Upper lobe of right lung (tissue), 1 donor: Measurements from ENCODE around the gene CHSY3. TPM values are rescaled to one million over a fixed set of nuclear protein-coding genes. Genes with fewer than 3 reads are reported as not detected.

Experiments
- ATAC-seq: fragments of 200-7000 bp; cut with Tn5 transposase; one replicate; pipeline ENCODE4 v1.9.1; 2020; ENCODE audit warnings: mild to moderate bottlenecking, moderate library complexity
- DNase-seq: peaks from one replicate; pipeline ENCODE4 v3.0.0-alpha.2; 2020
- H3K27ac ChIP-seq: fragments of 200-600 bp; one replicate; pipeline ENCODE4 v1.8.0; 2022
- H3K27me3 ChIP-seq: fragments of 200-600 bp; one replicate; pipeline ENCODE4 v1.8.0; 2022; ENCODE audit warnings: mild to moderate bottlenecking
- H3K36me3 ChIP-seq: fragments of 200-600 bp; one replicate; pipeline ENCODE4 v1.8.0; 2022
- H3K4me1 ChIP-seq: fragments of 200-600 bp; one replicate; pipeline ENCODE4 v1.8.0; 2022
- H3K4me3 ChIP-seq: fragments of 200-600 bp; one replicate; pipeline ENCODE4 v1.8.0; 2022; ENCODE audit warnings: mild to moderate bottlenecking
- H3K9me3 ChIP-seq: fragments of 200-600 bp; one replicate; pipeline ENCODE4 v1.8.0; 2022
- CTCF ChIP-seq: fragments of 200-600 bp; IDR thresholded peaks from one replicate; pipeline ENCODE4 v1.8.0; 2022; ENCODE audit warnings: antibody characterized with exemption
- intact Hi-C: fragments of 100-400 bp; cut with DNase I; formaldehyde crosslinking; loops from one replicate; pipeline ENCODE4 v1.11.0; 2022
- total RNA-seq: library from RNA; stranded (reverse); fragmentation: NEBNext Ultra II Directional; extraction: Animal tissue kit (Norgen Biotek cat#: 25700); gene quantifications from one replicate; pipeline ENCODE4 v1.2.1, GENCODE V29; 2021
- donor health status: DM: no; HTN: yes; CAD: no; lungs with severe emphysema.

The CHSY3 gene
- total RNA-seq, 1 donor from 2014 or later: 5.7 TPM

GRCh38 chr5:130155345-130156011 lies 251.2 kb downstream of the CHSY3 start:
- intact Hi-C loops: no loop called here
- Histone ChIP-seq H3K27me3 (no peaks in the 10 kb centered on the region), H3K27ac (no peak overlapping the region), H3K36me3 (no peaks in the 10 kb centered on the region), H3K4me1 (peaks cover 7% of the 10 kb centered on the region), H3K4me3 (no peak overlapping the region), H3K9me3 (no peaks in the 10 kb centered on the region)
- ATAC-seq (no peak), DNase-seq (no peak)
- no peak for TF ChIP-seq CTCF

GRCh38 chr5:130158036-130158435 lies 253.8 kb downstream of the CHSY3 start:
- no peak for ATAC-seq
- Histone ChIP-seq H3K9me3 (no peaks in the 10 kb centered on the region), H3K27me3 (no peaks in the 10 kb centered on the region), H3K4me3 (no peak overlapping the region), H3K27ac (no peak overlapping the region), H3K4me1 (peaks cover 7% of the 10 kb centered on the region), H3K36me3 (no peaks in the 10 kb centered on the region)
- no peak for TF ChIP-seq CTCF
- no peak for DNase-seq
- intact Hi-C loops: no loop called here

- peaks cover 7% of the 10 kb centered on the region for H3K4me1 ChIP-seq
- intact Hi-C loops: no loop called here
- no peaks in the 10 kb centered on the region for H3K36me3 ChIP-seq
These were observed 255.7 kb downstream of the CHSY3 start for GRCh38 chr5:130159968-130160367.

GRCh38 chr5:130164966-130165365 lies 260.7 kb downstream of the CHSY3 start:
- H3K27ac ChIP-seq: no peak overlapping the region
- DNase-seq (no peak), ATAC-seq (no peak)
- H3K27me3 ChIP-seq: no peaks in the 10 kb centered on the region
- no peaks in the 10 kb centered on the region for H3K4me1 ChIP-seq
- H3K4me3 ChIP-seq: no peak overlapping the region
- intact Hi-C loops: no loop called here
- no peaks in the 10 kb centered on the region for H3K36me3 ChIP-seq
- H3K9me3 ChIP-seq: no peaks in the 10 kb centered on the region
- no peak for TF ChIP-seq CTCF

More at GRCh38 chr5:130159968-130160367, 255.7 kb downstream of the CHSY3 start:
- no peak for TF ChIP-seq CTCF
- H3K27ac ChIP-seq: no peak overlapping the region
- ATAC-seq (no peak), DNase-seq (no peak)
- H3K4me3 ChIP-seq: no peak overlapping the region
- no peaks in the 10 kb centered on the region for H3K27me3 ChIP-seq
- no peaks in the 10 kb centered on the region for H3K9me3 ChIP-seq

GRCh38 chr5:130166839-130167490 lies 262.7 kb downstream of the CHSY3 start:
- Histone ChIP-seq H3K4me1 (no peaks in the 10 kb centered on the region), H3K27ac (no peak overlapping the region), H3K9me3 (no peaks in the 10 kb centered on the region), H3K27me3 (no peaks in the 10 kb centered on the region), H3K4me3 (no peak overlapping the region), H3K36me3 (no peaks in the 10 kb centered on the region)
- no peak for ATAC-seq
- DNase-seq: no peak
- TF ChIP-seq CTCF: no peak
- intact Hi-C loops: no loop called here
